ENCODE measurements around the gene E2F6.
A peak's percentile ranks its signal among the peaks of the same experiment; 100 is the strongest.

E2F6 gene

DNA sequence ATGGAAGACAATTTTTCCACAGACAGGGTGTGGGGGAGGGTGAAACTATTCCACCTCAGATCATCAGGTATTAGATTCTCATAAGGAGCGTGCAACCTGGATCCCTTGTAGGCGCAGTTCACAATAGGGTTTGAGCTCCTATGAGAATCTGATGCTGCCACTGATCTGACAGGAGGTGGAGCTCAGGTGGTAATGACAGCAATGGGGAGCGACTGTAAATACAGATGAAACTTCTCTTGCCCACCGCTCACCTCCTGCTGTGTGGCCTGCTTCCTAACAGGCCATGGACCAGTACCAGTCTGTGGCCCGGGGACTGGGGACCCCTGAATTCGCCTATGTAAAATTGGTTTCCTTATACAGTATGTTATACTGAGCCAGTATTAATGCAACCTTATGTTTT lies 27.3 kb upstream of the E2F6 start:
- no peak for DNase-seq (ENCODE audit: low read depth, low spot score)

DNA sequence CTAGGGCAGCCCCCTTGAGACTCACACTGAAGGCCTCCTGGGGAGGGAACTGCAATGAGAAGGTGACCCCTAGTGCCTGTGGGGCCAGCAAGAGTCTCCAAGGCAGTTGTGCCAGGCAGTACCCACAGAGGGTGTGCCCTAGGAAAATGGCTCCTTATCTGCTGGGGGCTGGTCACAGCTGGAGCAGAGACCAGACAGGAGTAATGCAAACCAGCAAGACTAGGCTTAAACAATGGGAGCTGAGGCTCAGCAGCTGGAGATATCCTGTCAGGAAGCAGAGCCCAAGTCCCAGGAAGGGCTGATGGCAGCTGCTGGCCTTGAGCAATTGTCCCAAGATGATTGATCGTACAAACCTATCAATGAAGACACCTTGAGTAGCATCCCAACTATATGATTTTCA lies 26.8 kb upstream of the E2F6 start:
- no peak for DNase-seq (ENCODE audit: low read depth, low spot score)

DNA sequence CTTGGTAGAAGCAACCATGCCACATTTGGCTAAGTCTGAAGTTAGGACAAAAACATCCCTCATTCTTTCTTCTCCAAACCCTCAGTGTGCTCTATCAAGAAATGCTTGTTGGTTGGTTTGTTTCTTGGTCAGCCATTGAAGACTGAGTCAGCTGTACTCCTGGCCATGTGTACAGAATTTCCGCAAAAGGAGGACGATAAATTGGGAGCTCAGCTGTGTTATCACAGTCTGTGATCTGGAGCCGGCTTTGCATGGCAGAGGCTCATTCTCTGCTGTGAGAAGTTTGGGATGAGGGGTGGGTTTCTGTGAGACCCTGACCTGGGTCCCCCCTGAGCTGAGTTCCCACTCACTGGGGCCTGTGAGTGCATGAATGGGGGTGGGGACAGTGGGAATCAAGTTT lies 26.3 kb upstream of the E2F6 start:
- no peak for DNase-seq (ENCODE audit: low read depth, low spot score)

DNA sequence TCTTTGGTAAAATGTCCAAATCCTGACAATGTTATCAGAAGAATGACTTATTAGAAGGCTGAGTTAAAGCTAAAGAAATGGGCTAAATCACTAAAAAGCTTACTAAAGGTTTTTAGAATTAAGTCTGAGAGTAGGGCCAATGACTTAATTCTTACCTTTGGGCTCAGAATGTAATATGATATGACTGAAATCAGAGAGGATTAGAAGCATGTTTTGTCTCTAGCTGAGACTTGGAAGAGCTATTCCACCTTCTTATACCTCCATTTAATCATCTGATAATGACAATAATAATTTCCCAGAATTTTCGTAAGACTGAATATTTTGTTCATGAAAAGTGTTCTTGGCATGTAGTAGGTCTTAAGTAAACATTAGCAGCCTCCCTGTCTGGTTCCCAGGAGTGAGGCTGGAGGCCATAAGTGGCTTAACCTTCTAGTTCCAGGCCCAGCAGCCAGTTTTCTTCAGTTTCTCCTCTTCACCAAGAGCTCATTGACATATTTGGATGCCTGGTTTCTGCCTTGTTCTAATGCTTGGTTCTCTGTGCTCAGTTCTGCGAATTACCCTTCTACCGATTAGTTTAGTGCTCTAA lies 25.5 kb upstream of the E2F6 start:
- DNase-seq (ENCODE audit: low read depth, low spot score), result no peak

DNA sequence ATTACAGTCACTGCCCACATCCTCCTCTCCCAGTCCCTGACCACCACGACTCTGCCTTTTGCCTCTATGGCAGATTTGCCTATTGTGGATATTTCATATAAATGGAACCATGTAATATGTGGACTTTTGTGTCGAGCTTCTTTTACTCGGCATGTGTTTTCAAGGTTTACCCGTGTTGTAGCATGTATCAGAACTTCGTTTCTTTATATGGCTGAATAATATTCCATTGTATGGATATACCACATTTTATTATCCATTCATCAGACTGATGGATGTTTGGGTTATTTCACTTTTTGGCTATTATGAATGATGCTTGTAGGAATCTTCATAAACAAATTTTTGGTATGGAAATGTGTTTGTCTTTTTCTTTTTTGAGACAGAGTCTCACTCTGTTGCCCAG lies 24.2 kb upstream of the E2F6 start:
- no peak for DNase-seq (ENCODE audit: low read depth, low spot score)

DNA sequence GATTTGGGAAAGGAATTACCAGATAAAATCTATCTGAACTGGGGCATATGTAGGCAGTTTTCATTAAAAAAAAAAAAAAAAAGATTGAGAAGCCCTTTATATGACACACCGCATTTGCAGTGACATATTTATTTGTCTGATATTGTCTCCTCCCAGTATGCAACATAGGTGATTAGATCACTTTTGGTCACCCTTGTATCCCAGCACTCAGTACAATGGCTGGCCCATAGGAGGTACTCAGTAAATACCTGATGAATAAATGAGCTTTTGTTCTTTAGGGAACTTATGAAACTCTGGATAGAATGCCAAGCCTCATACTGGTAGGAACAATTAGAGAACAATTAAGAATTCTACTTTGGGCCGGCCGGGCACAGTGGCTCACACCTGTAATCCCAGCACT lies 22.8 kb upstream of the E2F6 start:
- no peak for DNase-seq (ENCODE audit: low read depth, low spot score)

DNA sequence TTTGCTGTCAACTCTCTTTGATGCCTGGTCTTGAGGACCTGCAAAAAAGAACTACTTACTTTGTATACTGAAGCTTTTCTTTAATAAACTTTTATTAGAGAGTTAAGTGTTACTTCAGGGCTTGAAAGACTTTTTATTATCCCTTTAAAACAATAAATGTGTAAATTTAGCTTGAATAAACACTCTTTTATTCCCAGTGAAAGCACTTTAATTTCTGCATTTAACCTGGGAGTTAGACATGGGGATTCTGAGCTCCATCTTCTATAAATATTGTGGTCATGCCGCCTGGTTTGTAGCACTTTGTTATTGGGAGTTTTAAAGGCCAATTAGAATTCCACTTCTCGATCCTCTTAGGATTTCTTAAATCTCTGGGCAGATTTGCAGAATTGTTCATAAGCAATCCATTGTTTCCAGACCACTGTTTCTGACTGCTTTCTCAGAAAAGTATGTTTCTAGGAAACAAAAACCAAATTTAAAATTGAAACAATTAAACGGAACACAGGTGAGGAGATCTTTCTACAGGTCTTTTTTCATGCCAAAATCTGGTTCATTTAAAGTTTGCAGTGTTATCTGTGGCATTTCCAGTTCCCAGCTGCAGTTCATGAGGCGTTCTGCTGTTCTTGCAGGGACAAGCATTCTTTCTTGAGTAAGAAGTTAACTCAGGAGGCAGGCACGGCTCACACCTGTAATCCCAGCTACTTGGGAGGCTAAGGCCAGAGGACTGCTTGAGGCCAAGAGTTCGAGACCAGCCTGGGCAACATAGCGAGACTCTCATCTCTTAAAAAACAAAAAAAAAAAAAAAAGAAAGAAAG lies 18.1 kb upstream of the E2F6 start:
- no peak for DNase-seq (ENCODE audit: low read depth, low spot score)

DNA sequence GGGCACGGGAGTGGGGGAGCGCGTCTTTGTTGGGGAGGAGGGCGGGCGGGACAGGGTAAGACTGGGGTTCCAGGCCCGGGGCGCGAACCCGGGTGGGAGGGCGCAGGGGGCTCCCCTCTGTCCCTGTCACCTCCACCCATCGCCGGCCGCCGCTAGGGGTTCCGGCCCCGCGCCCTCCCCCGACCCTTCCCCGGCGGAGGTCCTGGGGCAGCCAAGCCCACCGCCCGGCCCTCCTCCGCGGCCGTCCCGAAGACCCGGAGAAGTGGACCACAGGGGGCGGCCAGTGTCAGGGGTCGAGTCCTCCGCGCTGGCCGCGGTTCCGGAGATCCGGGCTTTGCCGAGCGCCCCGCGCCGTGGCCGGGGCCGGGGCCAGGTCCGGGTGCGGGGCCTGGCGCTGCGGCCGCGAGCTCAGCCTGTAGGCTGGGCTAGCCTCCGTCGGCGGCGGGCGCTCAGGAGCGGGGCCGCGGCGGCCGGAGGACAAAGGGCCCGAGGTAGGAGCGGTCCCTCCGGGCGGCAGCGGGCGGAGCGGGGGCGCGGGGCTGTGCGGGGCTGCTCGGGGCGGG lies 16.6 kb upstream of the E2F6 start:
- no peak for DNase-seq (ENCODE audit: low read depth, low spot score)

DNA sequence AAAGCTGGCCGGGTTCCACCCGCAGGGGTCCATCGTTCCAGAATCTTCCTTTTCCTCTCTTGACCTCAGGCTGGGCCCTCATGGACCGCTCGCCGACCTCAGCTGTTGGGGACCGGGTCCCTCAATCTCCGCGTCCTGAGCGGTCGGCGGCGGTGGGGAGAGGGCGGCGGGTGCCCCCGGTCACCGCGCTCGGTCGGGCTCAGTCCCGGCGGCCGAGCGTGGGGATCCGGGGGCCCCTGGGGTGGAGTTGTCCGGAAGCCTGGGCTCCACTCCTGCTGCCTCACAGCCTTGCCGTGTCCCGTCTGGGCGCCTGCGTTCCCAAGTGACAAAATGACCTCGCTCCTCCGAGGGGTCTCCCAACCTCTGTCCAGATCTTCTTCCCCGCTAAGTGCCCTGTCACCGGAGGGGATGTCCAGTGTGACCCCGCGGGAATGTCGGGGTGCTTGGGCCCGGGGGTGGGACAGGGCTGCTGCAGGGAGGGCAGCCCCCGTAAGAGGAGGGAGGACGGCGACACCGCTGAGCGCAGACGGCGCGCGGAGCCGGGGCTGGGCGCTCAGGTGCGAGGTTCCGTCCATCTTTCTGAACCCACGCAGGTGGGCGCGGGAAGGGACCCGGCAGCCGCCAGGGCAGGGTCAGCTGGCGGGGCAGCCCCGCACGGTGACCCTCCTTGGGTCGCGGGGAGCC lies 16.0 kb upstream of the E2F6 start:
- no peak for DNase-seq (ENCODE audit: low read depth, low spot score)

DNA sequence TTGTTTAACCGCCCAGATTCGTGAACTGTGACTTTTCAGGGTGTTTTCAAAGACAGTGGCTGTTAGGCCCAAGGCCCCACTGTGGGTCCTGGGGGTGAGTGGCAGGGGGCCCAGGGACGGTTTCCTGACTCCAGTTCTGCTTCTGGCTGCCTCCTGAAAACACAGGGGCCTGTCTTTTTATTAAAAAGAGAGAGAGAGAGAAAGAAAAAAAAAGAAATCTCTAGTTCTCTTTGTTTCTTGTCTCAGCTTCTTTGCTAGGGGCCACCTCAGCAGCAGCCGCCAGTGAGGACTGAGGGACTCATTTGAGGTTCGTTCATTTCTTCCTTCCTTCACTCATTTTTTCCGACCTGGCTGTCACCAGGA lies 15.4 kb upstream of the E2F6 start:
- no peak for DNase-seq (ENCODE audit: low read depth, low spot score)

DNA sequence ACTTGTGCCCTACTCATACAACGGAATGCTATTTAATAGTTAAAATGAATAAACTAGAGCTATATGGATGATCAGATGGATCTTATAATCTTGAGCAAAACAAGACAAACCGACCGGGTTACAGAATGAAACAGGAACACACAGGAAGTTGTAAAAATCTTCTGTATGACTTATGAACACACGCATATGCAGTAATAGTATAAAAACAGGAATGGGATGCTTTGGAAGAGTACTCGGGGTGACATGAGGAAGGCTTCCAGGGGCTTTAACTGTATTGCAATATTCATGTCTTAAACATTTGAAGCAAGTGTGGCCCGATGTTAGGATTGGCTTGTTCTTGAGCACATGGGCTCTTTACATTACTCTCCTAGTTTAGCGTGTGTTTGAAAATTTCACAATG lies 14.9 kb upstream of the E2F6 start:
- no peak for DNase-seq (ENCODE audit: low read depth, low spot score)

DNA sequence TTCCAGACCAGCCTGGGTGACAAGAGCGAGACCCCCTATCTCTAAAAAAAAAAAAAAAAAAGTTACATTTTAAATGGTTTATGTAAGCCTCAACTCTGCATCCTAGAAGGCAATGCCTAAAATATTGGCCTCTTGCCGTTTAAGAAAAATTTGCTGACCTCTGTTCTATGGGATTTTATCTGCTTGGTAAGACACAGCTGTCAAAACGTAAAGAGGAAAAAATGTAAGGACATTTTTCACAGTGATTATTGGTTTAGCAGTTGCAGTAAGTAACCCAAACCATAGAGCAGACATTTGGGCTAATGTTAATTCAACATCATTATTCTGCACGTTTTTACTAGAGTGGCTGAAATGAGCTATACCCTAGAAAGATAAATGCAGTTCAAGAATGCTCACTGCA lies 14.4 kb upstream of the E2F6 start:
- DNase-seq (ENCODE audit: low read depth, low spot score), result no peak

DNA sequence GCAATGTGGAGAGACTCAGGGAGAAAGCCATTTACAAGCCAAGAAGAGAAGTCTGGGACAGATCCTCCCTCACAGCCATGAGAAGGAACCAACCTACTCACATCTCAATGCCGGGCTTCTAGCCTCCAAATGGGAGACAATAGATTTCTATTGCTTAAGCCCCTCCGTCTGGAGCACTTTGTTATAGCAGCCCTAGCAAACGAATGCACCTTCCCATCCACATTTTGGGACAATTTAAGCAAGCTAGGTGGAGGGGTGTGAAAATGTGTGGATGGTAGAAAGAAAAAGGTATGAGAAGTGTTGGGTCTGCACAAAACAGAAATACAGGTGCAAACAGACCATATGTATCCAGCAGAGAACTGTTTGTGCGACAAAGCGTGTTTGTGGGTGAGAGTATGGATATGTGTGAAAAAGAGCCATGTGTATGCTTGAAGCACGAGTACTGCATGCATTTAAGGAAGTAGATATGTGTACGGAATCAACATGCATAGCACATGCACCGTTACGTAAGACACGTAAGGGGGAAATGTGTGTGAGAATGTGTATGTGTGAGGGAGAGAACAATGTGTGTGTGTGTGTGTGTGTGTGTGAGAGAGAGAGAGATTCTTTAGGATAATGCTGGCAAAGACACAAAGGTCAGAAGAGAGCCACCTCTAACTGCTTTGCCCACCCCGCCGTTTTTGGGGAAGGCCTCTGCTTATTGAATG lies 13.1 kb upstream of the E2F6 start:
- DNase-seq (ENCODE audit: low read depth, low spot score), result no peak

DNA sequence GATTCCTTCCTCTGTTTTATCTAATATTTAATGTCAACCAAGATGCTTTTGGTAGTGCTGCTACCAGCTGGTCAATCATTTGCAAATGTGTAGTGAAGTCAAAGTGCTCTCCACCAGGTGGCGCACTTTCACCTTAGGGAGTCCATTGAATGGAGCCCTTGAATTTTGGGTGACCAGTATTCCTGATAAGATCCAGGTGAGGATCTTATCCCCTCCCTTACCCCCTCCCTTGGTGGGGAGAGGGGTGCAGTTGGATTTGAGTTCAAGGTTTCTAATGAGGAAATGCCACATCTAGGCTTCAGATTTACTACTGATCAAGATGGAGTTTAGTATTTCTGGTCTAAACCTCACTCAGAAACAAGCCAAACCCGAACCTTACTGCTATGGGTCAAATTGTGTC lies 12.0 kb upstream of the E2F6 start:
- peak; percentile 74 for DNase-seq (ENCODE audit: low read depth, low spot score)

DNA sequence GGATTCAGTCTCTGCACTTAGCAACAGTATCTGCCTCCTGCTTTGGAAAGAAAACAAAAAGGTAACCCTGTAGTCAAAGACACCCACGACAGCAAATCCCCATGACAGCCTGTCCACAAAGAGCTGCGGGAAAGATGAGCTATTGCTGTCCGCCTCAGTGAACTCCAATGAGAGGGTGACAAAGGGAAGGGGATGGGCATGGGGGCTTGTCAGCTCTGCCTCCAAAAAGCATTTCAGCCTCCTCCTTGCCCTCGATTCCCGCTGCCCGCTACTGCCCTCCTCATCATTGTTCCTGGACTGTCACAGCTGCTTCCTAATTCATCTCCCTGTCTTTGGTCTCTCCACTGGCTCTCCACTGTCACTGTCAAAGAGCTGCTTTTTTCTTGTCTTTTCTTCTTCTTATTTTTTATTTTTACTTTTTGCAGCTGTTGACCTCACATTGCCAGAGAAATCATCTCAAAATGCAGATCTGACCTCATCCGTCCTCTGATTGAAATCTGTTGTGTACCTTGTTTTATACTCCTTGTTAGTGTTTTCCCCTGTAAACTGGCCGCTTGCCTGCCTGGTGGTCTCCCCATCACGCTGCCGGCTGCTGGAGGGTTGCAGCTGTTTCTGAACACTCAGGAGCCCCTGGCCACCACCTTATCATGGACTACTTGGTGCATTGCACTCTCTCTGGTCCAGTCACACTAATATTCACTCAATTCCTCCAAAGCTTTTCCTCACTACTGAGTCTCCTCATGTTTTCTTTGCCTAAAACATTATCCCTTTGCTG lies 7.9 kb upstream of the E2F6 start:
- no peak for DNase-seq (ENCODE audit: low read depth, low spot score)

DNA sequence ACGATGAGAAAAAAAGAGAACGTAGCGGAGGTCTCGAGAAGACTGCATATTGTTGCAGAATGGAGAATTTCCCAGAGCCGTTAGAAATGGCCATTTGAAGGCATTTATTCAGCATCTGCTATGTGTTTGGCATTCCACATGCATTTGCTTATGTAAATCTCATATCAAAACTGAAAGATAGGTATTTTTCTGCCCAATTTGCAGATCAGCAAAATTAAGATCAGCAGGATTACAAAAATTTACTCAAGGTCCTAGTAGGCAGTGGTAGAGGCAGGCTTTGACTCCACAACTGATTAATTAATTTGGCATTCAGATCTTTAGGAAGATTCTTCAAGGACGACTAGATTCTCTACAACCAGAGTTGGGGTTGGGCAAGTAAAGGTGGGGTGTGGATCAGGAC lies 1.8 kb upstream of the E2F6 start:
- no peak for DNase-seq (ENCODE audit: low read depth, low spot score)

DNA sequence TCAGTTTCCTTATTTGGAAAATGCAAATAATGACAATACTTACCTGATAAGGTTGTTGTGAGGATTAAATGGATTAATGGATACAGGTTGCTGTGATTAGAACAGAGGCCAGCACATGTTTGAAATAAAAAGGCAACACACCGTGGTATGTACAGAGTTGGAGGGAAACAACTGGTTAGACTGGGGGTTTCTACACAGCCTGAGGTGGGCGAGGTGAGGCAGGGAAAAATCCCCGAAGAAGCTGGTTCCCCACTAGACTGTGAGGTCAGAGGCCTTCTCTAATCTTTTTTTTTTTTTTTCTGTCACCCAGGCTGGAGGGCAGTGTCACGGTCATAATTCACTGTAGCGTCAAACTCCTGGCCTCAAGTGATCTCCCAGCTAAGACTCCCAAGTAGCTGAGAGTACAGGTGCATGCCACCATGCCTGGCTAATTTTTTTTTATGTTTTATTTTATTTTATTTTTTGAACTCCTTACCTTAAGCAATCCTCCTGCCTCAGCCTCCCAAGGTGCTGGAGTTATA lies 1.2 kb upstream of the E2F6 start:
- DNase-seq (ENCODE audit: low read depth, low spot score), result no peak

DNA sequence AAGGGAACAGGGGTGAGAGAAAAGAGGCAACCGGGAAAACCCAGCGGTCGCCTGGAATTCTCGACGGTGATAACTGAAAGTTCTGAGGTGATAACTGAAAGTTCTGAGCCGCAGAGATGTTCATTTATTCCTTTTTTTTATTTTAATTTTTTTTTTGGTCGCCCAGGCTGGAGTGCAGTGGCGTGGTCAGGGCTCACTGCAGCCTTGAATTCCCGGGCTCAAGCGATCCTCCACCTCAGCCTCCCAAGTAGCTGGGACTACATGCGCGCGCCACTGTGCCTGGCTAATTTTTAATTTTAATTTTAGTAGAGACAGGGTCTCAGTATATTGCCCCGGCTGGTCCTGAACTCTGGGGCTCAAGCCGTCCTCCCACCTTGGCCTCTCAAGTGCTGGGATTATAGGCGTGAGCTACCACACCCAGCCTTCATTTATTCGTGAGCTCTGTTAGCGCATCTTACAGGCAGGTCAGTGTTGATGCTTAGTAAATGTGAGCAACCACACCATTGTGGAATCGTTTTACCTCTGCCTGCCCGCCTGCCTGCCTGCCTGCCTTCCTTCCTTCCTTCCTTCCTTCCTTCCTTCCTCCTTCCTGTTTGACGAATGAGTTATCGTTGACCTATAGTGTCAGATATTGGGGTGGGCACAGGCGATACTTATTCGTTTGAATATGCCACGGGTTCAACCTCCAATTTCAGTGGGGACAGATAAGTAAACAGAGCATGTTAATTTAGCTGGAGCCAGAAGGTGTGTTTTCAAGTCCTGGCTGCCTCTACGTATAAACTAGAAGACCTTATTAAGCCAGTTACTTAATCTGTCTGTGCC lies 557 bp upstream of the E2F6 start:
- DNase-seq (ENCODE audit: low read depth, low spot score), result no peak

DNA sequence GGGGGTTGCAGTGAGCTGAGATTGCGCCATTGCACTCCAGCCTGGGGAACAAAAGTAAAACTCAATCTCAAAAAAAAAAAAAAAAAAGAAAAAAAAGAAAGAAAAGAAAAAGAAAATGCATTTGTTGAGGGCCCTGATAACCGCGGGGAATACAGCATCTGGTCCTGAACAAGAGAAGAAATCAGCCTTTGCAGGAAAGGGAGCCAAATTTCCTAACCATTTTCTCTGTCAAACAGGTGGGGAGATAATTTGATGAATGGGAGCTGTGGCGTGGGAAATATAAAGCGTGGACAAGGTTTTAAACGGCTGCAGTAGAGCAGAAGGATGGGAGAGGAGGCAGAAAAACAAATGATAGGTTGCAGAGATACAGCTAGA lies 864 bp downstream of the E2F6 start:
- DNase-seq (ENCODE audit: low read depth, low spot score), result no peak

DNA sequence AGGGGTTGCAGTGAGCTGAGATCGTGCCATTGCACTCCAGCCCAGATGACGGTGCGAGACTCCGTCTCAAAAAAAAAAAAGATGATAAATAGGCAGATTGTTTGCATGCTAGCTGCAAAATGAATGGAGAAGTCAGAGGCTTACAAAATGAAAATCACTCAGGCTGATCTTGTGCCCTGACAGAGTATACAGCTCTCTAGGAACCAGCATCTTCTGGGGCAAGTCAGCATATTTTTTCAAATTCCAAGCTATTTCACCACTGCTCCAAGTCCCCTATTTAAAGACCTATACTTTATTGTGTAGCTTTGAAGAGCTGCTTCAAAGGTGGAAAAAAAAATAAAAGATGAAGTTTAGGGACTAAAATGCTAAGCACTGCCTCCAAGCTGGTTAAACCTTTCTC lies 6.1 kb downstream of the E2F6 start:
- no peak for DNase-seq (ENCODE audit: low read depth, low spot score)
